ENCODE data around the gene MMRN2. TPM values are rescaled to one million over a fixed set of nuclear protein-coding genes. Genes with fewer than 3 reads are reported as not detected.
A peak's percentile ranks its signal among the peaks of the same experiment; 100 is the strongest.

The MMRN2 gene
- total RNA-seq, 1 donor from 2014 or later = 282 TPM

DNA sequence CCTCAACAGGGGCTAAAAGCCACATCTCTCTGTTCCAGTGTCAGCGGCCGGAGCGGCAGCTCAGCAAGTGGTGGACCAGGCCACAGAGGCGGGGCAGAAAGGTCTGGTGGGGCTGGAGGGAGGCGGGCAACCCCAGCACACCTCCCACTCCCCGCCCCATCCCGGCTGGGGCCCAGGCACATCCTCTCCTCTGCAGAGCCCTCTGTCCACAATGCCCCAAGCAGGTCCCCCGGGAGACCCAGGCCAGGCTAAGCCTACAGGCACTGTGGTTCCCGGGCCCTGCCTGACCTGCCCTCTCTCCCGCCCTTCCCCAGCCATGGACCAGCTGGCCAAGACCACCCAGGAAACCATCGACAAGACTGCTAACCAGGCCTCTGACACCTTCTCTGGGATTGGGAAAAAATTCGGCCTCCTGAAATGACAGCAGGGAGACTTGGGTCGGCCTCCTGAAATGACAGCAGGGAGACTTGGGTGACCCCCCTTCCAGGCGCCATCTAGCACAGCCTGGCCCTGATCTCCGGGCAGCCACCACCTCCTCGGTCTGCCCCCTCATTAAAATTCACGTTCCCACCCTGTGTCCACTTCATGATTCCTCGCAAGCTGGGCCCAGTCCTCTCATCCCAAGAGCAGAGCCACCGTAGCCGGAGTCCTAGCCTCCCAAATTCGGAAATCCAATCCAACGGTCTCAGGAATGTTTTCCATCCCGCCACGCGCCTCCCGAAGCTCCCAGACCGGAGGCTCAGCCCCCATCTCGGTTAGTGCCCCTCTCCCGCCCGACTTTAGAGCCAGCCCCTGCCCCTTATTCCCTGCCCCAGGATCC lies 13.0 kb upstream of the MMRN2 start:
- no peaks in the 10 kb centered on the region for H3K27me3 ChIP-seq
- peak in 1 of 2 donors; percentile 93 for DNase-seq (ENCODE audit: low spot score in 2 of 2)
- peak overlapping the region; percentile 68 to 79 for H3K4me3 ChIP-seq
- TF ChIP-seq, protein P1, sequence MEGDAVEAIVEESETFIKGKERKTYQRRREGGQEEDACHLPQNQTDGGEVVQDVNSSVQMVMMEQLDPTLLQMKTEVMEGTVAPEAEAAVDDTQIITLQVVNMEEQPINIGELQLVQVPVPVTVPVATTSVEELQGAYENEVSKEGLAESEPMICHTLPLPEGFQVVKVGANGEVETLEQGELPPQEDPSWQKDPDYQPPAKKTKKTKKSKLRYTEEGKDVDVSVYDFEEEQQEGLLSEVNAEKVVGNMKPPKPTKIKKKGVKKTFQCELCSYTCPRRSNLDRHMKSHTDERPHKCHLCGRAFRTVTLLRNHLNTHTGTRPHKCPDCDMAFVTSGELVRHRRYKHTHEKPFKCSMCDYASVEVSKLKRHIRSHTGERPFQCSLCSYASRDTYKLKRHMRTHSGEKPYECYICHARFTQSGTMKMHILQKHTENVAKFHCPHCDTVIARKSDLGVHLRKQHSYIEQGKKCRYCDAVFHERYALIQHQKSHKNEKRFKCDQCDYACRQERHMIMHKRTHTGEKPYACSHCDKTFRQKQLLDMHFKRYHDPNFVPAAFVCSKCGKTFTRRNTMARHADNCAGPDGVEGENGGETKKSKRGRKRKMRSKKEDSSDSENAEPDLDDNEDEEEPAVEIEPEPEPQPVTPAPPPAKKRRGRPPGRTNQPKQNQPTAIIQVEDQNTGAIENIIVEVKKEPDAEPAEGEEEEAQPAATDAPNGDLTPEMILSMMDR (IDR thresholded peaks at IDR 0.05) = no peak
- peaks cover 16 to 39% of the 10 kb centered on the region in 2 donors for H3K4me1 ChIP-seq
- intact Hi-C loops (cut with DNase I) = loop anchor here (1.0 kb wide), 1 partner anchor 125 kb away; the partner anchor contains the start of gene SHLD2
- H3K27ac ChIP-seq = peak overlapping the region; percentile 99 to 100
- no peaks in the 10 kb centered on the region for H3K9me3 ChIP-seq
- H3K36me3 ChIP-seq = no peaks in the 10 kb centered on the region

DNA sequence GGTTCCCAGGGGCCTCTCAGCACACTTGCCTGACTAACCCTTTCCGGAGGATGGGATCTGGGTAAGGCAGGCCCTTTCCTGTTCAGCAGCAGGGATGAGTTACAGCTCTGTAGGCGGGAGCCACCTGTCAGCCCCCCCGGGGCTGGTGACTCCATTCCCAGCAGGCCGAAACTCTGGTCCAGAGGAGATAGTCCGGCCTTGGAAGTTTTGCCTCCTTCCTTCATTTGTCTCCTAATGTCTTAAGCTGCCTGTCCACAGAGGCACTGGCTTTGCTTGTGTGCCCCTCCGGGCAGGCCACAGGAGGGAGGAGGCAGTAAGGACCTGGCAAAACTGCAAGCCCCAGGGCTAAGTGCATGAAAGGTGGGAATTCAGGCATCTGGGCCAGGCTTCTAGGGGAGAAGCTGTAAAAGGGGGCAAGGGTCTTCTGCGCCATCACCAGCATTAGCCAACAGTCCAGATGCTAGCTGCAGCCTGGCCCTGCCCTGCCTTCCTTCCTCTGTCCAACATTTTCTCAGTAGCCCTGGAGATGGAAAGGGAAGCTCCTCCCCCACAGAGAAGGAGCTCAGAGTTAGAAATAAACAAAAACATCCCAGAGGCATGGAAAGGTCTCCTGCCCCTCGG lies 12.1 kb upstream of the MMRN2 start:
- Histone ChIP-seq H3K4me3 (peak overlapping the region; percentile 68 to 79), H3K36me3 (no peaks in the 10 kb centered on the region), H3K27ac (peak overlapping the region; percentile 99 to 100), H3K4me1 (peaks cover 16 to 41% of the 10 kb centered on the region in 2 donors), H3K27me3 (no peaks in the 10 kb centered on the region), H3K9me3 (no peaks in the 10 kb centered on the region)
- TF ChIP-seq, protein P1 (IDR thresholded peaks at IDR 0.05) = no peak
- intact Hi-C loops (cut with DNase I) = loop anchor here (1.0 to 5.0 kb wide), 2 partner anchors 126 to 212 kb away; partner anchors contain the start of genes BMPR1A and SHLD2
- DNase-seq (ENCODE audit: low spot score in 2 of 2) = peak in 1 of 2 donors; percentile 72

DNA sequence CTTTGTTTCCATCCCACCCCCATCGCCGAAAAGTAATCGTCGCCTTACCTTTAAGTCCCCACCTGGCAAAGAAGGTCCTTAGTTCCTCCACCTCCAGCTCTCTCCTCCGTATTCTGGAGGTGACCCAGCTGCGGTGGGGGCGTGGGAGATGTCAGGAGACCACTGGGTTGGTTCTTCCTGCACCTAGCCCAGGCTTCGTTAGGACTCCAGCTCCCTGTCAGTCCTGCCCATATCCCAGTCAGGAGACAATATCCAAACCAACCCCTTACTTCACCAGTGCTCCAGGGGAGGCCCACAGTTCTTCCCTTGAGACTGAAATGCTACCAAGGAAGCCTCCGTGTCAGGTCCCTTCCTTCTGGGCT lies 11.6 kb upstream of the MMRN2 start:
- H3K4me1 ChIP-seq = peaks cover 16 to 47% of the 10 kb centered on the region in 2 donors
- DNase-seq (ENCODE audit: low spot score in 2 of 2) = no peak
- intact Hi-C loops (cut with DNase I) = loop anchor here (5.0 kb wide), 1 partner anchor 212 kb away; the partner anchor contains the start of gene BMPR1A
- H3K27me3 ChIP-seq = no peaks in the 10 kb centered on the region
- H3K27ac ChIP-seq = peak overlapping the region; percentile 99 to 100
- H3K4me3 ChIP-seq = peak overlapping the region; percentile 68 to 79
- no peaks in the 10 kb centered on the region for H3K9me3 ChIP-seq
- TF ChIP-seq, protein P1 (IDR thresholded peaks at IDR 0.05) = no peak
- H3K36me3 ChIP-seq = no peaks in the 10 kb centered on the region

DNA sequence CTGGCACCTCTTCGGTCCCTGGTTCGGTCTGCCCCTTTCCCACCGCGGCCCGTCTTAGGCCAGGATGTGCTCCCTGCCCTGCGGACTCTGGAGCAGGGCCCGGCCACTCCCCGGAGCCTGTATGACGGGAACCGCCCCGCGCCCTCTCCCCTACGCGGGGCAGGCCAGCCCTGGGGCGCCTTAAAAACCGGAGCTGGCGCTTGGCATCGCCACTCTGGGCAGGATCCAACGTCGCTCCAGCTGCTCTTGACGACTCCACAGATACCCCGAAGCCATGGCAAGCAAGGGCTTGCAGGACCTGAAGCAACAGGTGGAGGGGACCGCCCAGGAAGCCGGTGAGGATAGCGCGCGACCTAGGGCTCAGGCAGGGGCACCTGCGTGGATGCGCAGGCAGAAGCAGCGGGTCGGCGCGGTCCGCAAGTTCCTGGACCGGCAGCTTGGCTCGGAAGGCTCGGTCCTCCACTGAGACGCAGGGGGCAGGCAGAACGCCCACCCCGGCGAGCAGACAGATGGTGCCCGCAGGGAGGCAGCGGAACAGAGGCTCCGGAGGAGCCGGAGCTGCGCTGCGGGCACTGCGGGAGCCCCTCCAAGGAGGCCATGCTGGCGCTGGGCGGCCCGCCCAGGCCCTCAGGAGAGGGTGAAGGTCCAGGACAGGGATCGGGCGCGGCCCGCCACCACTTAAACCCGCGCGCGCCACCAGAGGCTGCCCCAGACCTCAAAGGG lies 11.0 kb upstream of the MMRN2 start, which contains the start of gene ADIRF:
Gene ADIRF, plus strand, starts transcription at position 212 of the 723 bp plus-strand sequence. Its CDS starts 63 bp downstream, at position 275.
- no peaks in the 10 kb centered on the region for H3K9me3 ChIP-seq
- DNase-seq (ENCODE audit: low spot score in 2 of 2) = peak in 1 of 2 donors; percentile 85
- H3K27ac ChIP-seq = peak within 1 kb of the TSS; percentile 99 to 100
- no peaks in the 10 kb centered on the region for H3K36me3 ChIP-seq
- intact Hi-C loops (cut with DNase I) = loop anchor here (5.0 kb wide), 1 partner anchor 211 kb away; the partner anchor contains the start of gene BMPR1A
- TF ChIP-seq, protein P1 (IDR thresholded peaks at IDR 0.05) = no peak
- peaks cover 16 to 50% of the 10 kb centered on the region in 2 donors for H3K4me1 ChIP-seq
- H3K4me3 ChIP-seq = peak within 1 kb of the TSS; percentile 68 to 79
- no peaks in the 10 kb centered on the region for H3K27me3 ChIP-seq

DNA sequence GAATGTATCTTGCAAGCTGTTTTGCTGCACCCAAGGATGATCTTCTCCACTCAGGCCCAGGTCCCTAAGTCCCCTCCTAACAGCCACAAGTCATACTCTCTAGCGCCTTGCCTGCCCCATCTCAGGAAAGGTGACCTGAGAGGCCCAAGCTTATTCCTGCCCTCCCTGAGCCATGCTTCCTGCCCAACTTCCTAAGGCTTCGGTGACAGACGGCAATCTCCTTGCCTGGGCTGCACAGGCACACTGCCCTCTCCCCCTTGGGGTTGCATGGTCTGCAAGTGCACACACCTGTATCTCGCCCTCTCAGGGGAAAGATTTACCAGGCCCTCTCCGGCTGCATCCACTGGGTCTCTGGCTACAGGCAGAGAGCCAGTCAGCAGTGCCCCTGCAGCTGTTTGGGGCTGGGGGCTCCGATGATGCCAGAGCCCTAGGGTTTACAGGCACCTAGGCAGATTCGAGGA lies 10.1 kb upstream of the MMRN2 start:
- Histone ChIP-seq H3K4me3 (peak overlapping the region; percentile 68 to 79), H3K27ac (peak overlapping the region; percentile 99 to 100)

More for the DNA sequence above, 10.1 kb upstream of the MMRN2 start:
- H3K4me1 ChIP-seq = peaks cover 16 to 49% of the 10 kb centered on the region in 2 donors
- H3K36me3 ChIP-seq = no peaks in the 10 kb centered on the region
- no peaks in the 10 kb centered on the region for H3K9me3 ChIP-seq
- TF ChIP-seq, protein P1 (IDR thresholded peaks at IDR 0.05) = no peak
- H3K27me3 ChIP-seq = no peaks in the 10 kb centered on the region
- intact Hi-C loops (cut with DNase I) = loop anchor here (5.0 kb wide), 1 partner anchor 210 kb away; the partner anchor contains the start of gene BMPR1A
- peak in 1 of 2 donors; percentile 63 for DNase-seq (ENCODE audit: low spot score in 2 of 2)

All from ascending aorta (tissue), 2 donors.